ENCODE data around the gene CHIC2.

DNA sequence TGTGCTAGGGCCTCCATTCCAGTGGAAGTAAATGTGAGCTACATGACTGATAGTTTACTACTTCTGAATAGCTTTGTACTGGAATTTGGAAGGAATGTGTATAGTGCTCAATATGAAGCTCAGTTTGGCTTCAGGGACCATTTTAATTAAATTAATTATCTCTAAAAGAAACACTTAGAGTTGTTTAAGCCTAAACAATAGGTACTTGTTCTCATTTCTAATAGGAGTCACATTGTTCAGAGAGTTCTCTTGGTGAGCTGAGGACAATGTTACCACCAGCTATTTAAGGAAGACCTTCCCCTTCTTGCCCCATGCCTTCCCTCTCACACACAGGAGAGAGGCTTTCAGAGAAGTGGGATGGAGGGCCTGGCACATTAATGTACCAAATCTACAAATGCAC lies 78.3 kb downstream of the CHIC2 start:
- no peak for TF ChIP-seq CTCF (IDR thresholded peaks at IDR 0.05)
- no peak for TF ChIP-seq POLR2A (IDR thresholded peaks at IDR 0.05)
